Dendritic cell treated with granulocyte-macrophage colony-stimulating factor and Interleukin-4, amounts not matched to agents 40 ng/mL and 50 ng/mL, for 4 days (primary cell): ENCODE data around the gene MCM7.

Source experiments
- H3K27ac Mint-ChIP-seq: one replicate; pipeline ENCODE4 v1.8.0; 2022; ENCODE audit warnings: mild to moderate bottlenecking, mixed read lengths
- H3K27me3 Mint-ChIP-seq: one replicate; pipeline ENCODE4 v1.8.0; 2022; ENCODE audit warnings: mild to moderate bottlenecking, mixed read lengths
- H3K36me3 Mint-ChIP-seq: one replicate; pipeline ENCODE4 v1.8.0; 2022; ENCODE audit warnings: low read depth, mixed read lengths
- H3K4me1 Mint-ChIP-seq: one replicate; pipeline ENCODE4 v1.8.0; 2022; ENCODE audit warnings: low read depth, mixed read lengths
- H3K4me3 Mint-ChIP-seq: one replicate; pipeline ENCODE4 v1.8.0; 2022; ENCODE audit warnings: mild to moderate bottlenecking, moderate library complexity, mixed read lengths
- H3K9me3 Mint-ChIP-seq: one replicate; pipeline ENCODE4 v1.8.0; 2022; ENCODE audit warnings: mixed read lengths
- intact Hi-C: fragments of 100-400 bp; cut with micrococcal nuclease; formaldehyde crosslinking; loops from one replicate; pipeline ENCODE4 v1.15.0; 2022

Gene MCM7

DNA sequence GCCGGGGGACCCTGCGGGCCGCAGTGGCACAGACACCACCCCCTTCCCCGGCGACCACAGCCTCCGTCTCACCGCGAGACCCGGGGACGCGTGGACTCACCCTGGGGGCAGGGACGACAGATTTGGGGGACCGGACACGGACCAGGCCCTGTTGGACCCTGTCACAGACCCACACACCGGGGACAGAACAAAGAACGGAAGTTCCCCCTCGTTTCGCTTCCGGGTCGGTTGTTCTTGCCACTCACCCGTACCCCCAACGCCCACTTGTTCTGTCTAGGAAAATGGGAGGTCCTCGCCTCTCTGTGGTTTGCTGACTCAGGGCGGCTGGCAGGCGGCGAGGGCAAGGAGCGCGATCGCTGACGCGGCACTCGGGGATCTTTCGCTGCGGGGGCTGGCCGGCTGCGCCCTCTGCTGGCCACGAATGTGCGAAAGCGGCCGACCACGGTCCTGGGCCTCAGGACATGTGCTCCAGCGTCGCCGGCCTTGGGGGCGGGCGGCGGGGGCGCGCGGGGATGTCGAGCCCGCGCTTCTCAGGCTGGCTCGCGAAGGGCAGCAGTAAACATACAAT lies 19.6 kb downstream of the MCM7 start, which contains the start of gene ZNF3:
ZNF3 (minus strand) TSS at position 189 of the 568 bp plus-strand sequence. CDS start 4,366 bp downstream, outside the sequence.
- H3K36me3 Mint-ChIP-seq: peaks cover 37% of the 10 kb centered on the region
- H3K4me3 Mint-ChIP-seq: peak within 1 kb of the TSS; percentile 81
- no peaks in the 10 kb centered on the region for H3K9me3 Mint-ChIP-seq
- intact Hi-C loops: loop anchor here (2.0 to 10.0 kb wide), 4 partner anchors 19 to 527 kb away; partner anchors contain the start of genes AP4M1, FAM200A, MBLAC1 and MCM7
- H3K27ac Mint-ChIP-seq: peak within 1 kb of the TSS; percentile 82
- H3K4me1 Mint-ChIP-seq: peaks cover 54% of the 10 kb centered on the region
- peaks cover 6% of the 10 kb centered on the region for H3K27me3 Mint-ChIP-seq

DNA sequence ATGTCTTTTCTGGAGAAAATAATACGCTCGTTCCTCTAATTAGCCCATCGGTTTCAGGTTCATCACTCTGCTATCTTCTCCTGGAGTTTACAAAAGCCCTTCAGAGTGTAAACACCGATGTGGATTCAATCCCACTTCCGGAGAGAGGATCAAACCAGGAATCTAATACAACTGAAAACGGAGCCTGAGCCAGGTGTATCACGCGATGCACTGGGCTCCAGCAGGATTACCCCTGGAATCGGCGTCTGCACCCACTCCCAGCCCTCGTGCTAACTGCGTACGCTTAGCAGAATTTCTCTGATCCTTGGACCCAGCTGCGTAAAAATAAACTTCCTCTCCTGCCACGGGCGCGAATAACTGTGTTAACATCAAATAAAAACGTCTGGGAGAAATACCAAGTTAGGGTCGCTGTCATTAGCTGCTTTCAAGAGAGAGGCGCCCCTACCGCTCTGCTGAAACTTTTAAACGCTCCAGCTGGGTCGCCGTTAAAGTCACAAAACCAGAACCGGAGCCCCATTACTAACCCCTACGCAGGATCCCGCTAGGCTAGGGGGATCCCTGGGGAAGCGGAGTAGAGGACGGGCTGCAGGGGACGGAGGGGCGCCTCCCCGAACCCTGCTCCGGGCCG lies 20.2 kb downstream of the MCM7 start:
- intact Hi-C loops: loop anchor here (2.0 to 10.0 kb wide), 4 partner anchors 20 to 526 kb away; partner anchors contain the start of genes AP4M1, FAM200A, MBLAC1 and MCM7
- Mint-ChIP-seq H3K36me3 (peaks cover 43% of the 10 kb centered on the region), H3K27ac (peak overlapping the region; percentile 82), H3K27me3 (peaks cover 6% of the 10 kb centered on the region), H3K4me3 (peak overlapping the region; percentile 81), H3K4me1 (peaks cover 51% of the 10 kb centered on the region), H3K9me3 (no peaks in the 10 kb centered on the region)

DNA sequence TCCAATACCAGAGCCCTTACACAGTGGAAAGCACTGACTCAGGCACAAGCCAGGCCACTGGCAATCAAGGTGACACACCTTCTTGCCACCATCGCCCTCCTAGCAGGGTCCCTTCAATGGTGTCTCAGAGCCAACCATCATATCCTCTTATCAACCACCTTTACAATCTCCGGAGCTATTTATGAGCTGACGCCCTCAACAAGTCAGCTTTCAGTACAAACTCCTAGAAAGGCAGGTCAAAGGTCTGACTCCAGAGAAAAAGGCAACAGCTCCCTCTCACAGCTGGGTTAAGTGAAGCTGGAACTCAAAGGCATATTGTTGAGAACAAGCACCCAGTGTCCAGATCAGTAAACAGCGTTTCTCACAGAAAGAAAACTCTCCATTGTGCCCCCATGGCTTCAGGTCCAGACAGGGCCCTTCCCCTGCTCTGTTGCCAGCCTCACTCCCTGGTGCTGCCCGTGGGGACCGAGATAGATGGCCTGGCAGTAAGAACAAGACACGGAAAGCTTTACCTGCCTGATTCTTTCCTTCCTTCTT lies 22.1 kb downstream of the MCM7 start:
- intact Hi-C loops: no loop called here
- H3K36me3 Mint-ChIP-seq: peaks cover 62% of the 10 kb centered on the region
- H3K4me3 Mint-ChIP-seq: no peak overlapping the region
- H3K9me3 Mint-ChIP-seq: no peaks in the 10 kb centered on the region
- no peak overlapping the region for H3K27ac Mint-ChIP-seq
- peaks cover 6% of the 10 kb centered on the region for H3K27me3 Mint-ChIP-seq
- peaks cover 42% of the 10 kb centered on the region for H3K4me1 Mint-ChIP-seq

GRCh38 chr7:100077205-100077604 lies 24.0 kb downstream of the MCM7 start:
- Mint-ChIP-seq H3K27me3 (no peaks in the 10 kb centered on the region), H3K4me1 (peaks cover 31% of the 10 kb centered on the region), H3K27ac (no peak overlapping the region), H3K4me3 (no peak overlapping the region), H3K9me3 (peaks cover 15% of the 10 kb centered on the region), H3K36me3 (peaks cover 81% of the 10 kb centered on the region)
- intact Hi-C loops: no loop called here

DNA sequence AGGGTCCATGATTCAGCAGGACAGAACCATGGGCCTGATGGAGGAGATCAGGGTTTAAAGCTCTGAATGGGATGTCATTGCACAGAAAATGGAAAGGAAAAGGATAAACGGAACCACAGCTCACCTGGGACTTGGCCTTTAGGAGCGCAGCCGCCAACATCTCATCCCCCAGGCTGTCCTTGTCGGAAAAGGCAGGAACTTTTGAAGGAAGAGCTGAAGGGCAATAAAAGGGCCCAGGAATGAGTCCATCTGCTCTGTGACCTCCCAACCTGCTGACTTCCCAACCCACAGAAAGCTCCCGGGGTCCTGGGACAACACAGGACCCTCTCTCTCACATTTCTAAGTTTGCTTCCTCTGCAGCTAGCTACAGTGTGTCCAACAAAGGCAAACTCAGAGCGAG lies 25.8 kb downstream of the MCM7 start:
- Mint-ChIP-seq H3K27me3 (no peaks in the 10 kb centered on the region), H3K27ac (no peak overlapping the region), H3K36me3 (peaks cover 90% of the 10 kb centered on the region)

DNA sequence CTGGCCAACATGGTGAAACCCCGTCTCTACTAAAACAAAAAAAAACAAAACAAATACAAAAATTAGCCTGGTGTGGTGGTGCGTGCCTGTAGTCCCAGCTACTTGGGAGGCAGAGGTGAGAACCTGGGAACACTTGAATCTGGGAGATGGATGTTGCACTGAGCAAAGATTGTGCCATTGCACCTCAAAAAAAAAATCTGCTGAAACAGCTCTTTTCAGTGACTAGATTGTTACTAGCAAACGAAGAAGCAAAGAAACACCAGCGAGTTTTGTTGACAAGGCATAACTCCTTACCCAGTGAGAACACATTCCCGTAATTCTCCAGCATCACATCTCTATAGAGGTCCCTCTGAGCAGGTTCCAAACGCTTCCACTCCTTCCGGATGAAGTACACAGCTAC lies 26.4 kb downstream of the MCM7 start:
- Mint-ChIP-seq H3K9me3 (peaks cover 38% of the 10 kb centered on the region), H3K4me3 (no peak overlapping the region), H3K36me3 (peaks cover 96% of the 10 kb centered on the region), H3K27me3 (no peaks in the 10 kb centered on the region), H3K4me1 (peaks cover 17% of the 10 kb centered on the region), H3K27ac (no peak overlapping the region)
- intact Hi-C loops: no loop called here

More for the DNA sequence above, 25.8 kb downstream of the MCM7 start:
- Mint-ChIP-seq H3K4me1 (peaks cover 23% of the 10 kb centered on the region), H3K4me3 (no peak overlapping the region), H3K9me3 (peaks cover 33% of the 10 kb centered on the region)
- intact Hi-C loops: no loop called here

- Mint-ChIP-seq H3K27me3 (no peaks in the 10 kb centered on the region), H3K36me3 (peaks cover 90% of the 10 kb centered on the region)
Observed at GRCh38 chr7:100072462-100072861, 28.7 kb downstream of the MCM7 start.

DNA sequence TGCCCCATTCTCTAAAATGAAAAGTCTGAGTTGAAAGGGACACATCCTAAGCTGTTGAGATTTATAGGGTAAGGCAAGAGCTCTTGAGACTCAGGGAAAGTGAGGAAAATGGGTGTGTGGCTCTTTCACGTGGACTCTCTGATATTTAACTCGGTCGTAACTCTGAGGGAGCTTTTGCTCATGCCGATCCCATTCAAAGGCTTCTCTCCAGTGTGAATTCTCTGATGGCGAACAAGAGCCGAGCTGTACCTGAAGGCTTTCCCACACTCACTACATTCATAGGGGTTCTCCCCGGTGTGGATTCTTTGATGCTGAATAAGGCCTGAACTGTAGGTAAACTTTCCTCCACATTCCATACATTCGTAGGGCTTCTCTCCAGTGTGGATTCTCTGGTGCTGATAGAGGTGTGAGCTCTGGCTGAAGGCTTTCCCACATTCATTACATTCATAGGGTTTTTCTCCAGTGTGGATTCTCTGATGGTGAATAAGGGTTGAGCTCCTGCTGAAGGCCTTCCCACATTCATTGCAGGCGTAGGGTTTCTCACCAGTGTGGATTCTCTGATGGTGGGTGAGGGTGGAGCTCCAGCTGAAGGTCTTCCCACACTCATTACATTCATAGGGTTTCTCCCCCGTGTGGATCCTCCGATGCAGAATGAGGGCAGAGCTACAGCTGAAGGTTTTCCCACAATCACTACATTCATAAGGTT lies 30.0 kb downstream of the MCM7 start:
- H3K36me3 Mint-ChIP-seq: peaks cover 87% of the 10 kb centered on the region
- H3K27ac Mint-ChIP-seq: no peak overlapping the region
- H3K4me1 Mint-ChIP-seq: no peaks in the 10 kb centered on the region
- peaks cover 40% of the 10 kb centered on the region for H3K9me3 Mint-ChIP-seq
- intact Hi-C loops: no loop called here
- no peak overlapping the region for H3K4me3 Mint-ChIP-seq
- no peaks in the 10 kb centered on the region for H3K27me3 Mint-ChIP-seq

More at GRCh38 chr7:100072462-100072861, 28.7 kb downstream of the MCM7 start:
- H3K4me1 Mint-ChIP-seq: peaks cover 5% of the 10 kb centered on the region
- H3K4me3 Mint-ChIP-seq: no peak overlapping the region
- no peak overlapping the region for H3K27ac Mint-ChIP-seq
- intact Hi-C loops: no loop called here
- H3K9me3 Mint-ChIP-seq: peaks cover 40% of the 10 kb centered on the region

DNA sequence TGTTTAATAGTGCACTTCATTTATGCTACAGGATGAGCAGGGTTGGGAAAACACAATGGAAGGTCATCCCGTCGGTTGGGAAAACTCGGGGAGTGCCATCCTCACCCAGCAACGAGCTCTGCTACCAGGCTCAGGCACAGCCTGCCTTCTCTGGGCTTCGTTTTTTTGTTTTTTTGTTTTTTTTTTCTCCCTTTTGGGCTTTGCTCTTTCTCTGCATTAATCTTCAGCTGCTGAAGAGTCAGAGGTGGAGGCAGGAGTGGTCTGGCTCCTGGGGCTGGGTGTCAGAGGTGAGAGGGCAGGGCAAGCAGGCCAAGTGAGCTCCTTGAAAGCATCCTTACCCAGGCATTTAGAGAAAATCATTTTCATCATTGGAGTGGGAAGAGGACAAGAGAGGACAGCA lies 31.2 kb downstream of the MCM7 start:
- no peak overlapping the region for H3K27ac Mint-ChIP-seq
- H3K9me3 Mint-ChIP-seq: peaks cover 40% of the 10 kb centered on the region
- intact Hi-C loops: no loop called here
- H3K27me3 Mint-ChIP-seq: no peaks in the 10 kb centered on the region
- H3K4me1 Mint-ChIP-seq: no peaks in the 10 kb centered on the region
- H3K36me3 Mint-ChIP-seq: peaks cover 78% of the 10 kb centered on the region
- H3K4me3 Mint-ChIP-seq: no peak overlapping the region

GRCh38 chr7:100066953-100067352 lies 34.2 kb downstream of the MCM7 start:
- Mint-ChIP-seq H3K36me3 (peaks cover 78% of the 10 kb centered on the region), H3K4me1 (no peaks in the 10 kb centered on the region), H3K27me3 (no peaks in the 10 kb centered on the region), H3K4me3 (no peak overlapping the region), H3K27ac (no peak overlapping the region), H3K9me3 (peaks cover 23% of the 10 kb centered on the region)
- intact Hi-C loops: no loop called here

GRCh38 chr7:100065452-100066186 lies 35.6 kb downstream of the MCM7 start:
- peaks cover 78% of the 10 kb centered on the region for H3K36me3 Mint-ChIP-seq

DNA sequence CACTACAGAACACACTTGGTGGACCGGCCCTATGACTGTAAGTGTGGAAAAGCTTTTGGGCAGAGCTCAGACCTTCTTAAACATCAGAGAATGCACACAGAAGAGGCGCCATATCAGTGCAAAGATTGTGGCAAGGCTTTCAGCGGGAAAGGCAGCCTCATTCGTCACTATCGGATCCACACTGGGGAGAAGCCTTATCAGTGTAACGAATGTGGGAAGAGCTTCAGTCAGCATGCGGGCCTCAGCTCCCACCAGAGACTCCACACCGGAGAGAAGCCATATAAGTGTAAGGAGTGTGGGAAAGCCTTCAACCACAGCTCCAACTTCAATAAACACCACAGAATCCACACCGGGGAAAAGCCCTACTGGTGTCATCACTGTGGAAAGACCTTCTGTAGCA lies 37.0 kb downstream of the MCM7 start:
- Mint-ChIP-seq H3K27me3 (no peaks in the 10 kb centered on the region), H3K27ac (no peak overlapping the region), H3K4me1 (no peaks in the 10 kb centered on the region), H3K36me3 (peaks cover 77% of the 10 kb centered on the region), H3K9me3 (no peaks in the 10 kb centered on the region), H3K4me3 (no peak overlapping the region)
- intact Hi-C loops: no loop called here

More at GRCh38 chr7:100065452-100066186, 35.6 kb downstream of the MCM7 start:
- Mint-ChIP-seq H3K27ac (no peak overlapping the region), H3K4me1 (no peaks in the 10 kb centered on the region), H3K4me3 (no peak overlapping the region), H3K9me3 (peaks cover 10% of the 10 kb centered on the region), H3K27me3 (no peaks in the 10 kb centered on the region)
- intact Hi-C loops: no loop called here

DNA sequence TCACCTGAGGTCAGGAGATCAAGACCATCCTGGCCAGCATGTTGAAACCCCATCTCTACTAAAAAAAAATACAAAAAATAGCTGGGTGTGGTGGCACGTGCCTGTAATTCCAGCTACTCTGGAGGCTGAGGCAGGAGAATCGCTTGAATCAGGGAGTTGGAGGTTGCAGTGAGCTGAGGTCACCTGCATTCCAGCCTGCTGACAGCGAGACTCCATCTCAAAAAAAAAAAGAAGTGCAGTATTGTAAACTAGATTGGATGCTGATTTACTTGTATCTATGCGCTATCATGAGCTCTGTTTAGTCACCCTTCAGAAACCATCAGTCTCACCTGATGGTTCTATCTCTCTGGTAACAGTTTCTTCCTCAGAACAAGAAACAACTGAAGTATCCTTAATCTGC lies 37.8 kb downstream of the MCM7 start:
- H3K4me3 Mint-ChIP-seq: no peak overlapping the region

More for the DNA sequence above, 37.8 kb downstream of the MCM7 start:
- H3K27me3 Mint-ChIP-seq: no peaks in the 10 kb centered on the region
- H3K36me3 Mint-ChIP-seq: peaks cover 83% of the 10 kb centered on the region
- H3K9me3 Mint-ChIP-seq: no peaks in the 10 kb centered on the region
- intact Hi-C loops: no loop called here
- H3K27ac Mint-ChIP-seq: no peak overlapping the region
- H3K4me1 Mint-ChIP-seq: no peaks in the 10 kb centered on the region
